Panc1 (cell line): ENCODE results near the gene THBS2. TPM values are rescaled to one million over a fixed set of nuclear protein-coding genes. Genes with fewer than 3 reads are reported as not detected.
"Not testable (repeated sequence)": the region's sequence is repeated elsewhere in the genome, so short reads cannot be mapped to it uniquely, and the experiment has no call there.

Experiments
- ATAC-seq: fragments of 200-7000 bp; cut with Tn5 transposase; 2 replicates; pipeline ENCODE4 v1.9.1; 2020; ENCODE audit warnings: mild to moderate bottlenecking, moderate library complexity
- BruUV-seq: library from RNA; stranded (reverse); fragments of 400-500 nt; replicated peaks from 2 replicates; lab custom pipeline; 2021; lab: Mats Ljungman, UMichigan
- CTCF ChIA-PET: fragments of 300-600 bp; sonication (Branson Sonifier 250); formaldehyde crosslinking; loops from one replicate; lab custom pipeline; 2022; ENCODE audit warnings: antibody characterized with exemption; lab: Charles Lee
- POLR2A ChIA-PET: fragments of 300-600 bp; sonication (Branson Sonifier 250); formaldehyde crosslinking; loops from one replicate; lab custom pipeline; 2022; ENCODE audit warnings: antibody characterized with exemption; lab: Charles Lee
- DNase-seq: peaks from one replicate; pipeline ENCODE4 v3.0.0-alpha.2; 2010; ENCODE audit warnings: low read depth, low spot score
- H3K27ac ChIP-seq: 2 replicates; pipeline ENCODE4 v1.5.1; 2011; ENCODE audit warnings: mild to moderate bottlenecking, low read length, inconsistent platforms
- H3K27me3 ChIP-seq: fragments of 200-500 bp; sonication (Bioruptor generic); 2 replicates; pipeline ENCODE4 v1.6.0; 2014; ENCODE audit warnings: low read length, inconsistent platforms; ENCODE audit not compliant: control insufficient read depth, insufficient read depth
- H3K36me3 ChIP-seq: fragments of 200-500 bp; sonication (Bioruptor generic); 2 replicates; pipeline ENCODE4 v1.5.1; 2014; ENCODE audit warnings: inconsistent platforms, mild to moderate bottlenecking, low read length, moderate library complexity; ENCODE audit not compliant: control insufficient read depth, insufficient read depth
- H3K4me1 ChIP-seq: 2 replicates; pipeline ENCODE4 v1.5.1; 2011; ENCODE audit warnings: inconsistent platforms, mild to moderate bottlenecking, low read length, moderate library complexity; ENCODE audit not compliant: control insufficient read depth, insufficient read depth
- H3K4me3 ChIP-seq, 2 experiments: 2 replicates each; pipeline ENCODE4 v1.5.1; 2011 to 2012; ENCODE audit warnings: low read depth in 2 of 2, low read length in 2 of 2, mild to moderate bottlenecking in 2 of 2, inconsistent platforms in 1 of 2, moderate library complexity in 1 of 2
- H3K9me3 ChIP-seq: fragments of 200-500 bp; sonication (Bioruptor generic); 2 replicates; pipeline ENCODE4 v1.5.1; 2014; ENCODE audit warnings: low read depth, mild to moderate bottlenecking, inconsistent platforms, low read length, moderate library complexity; ENCODE audit not compliant: control insufficient read depth, insufficient read depth
- CTCF ChIP-seq: fragments of 450-650 bp; IDR thresholded peaks from 2 replicates; pipeline ENCODE4 v1.5.1; 2017; ENCODE audit warnings: mild to moderate bottlenecking
- POLR2AphosphoS5 ChIP-seq: IDR thresholded peaks from 2 replicates; pipeline ENCODE4 v1.6.1; 2012; ENCODE audit warnings: mild to moderate bottlenecking, low read depth, low read length, moderate library complexity
- REST ChIP-seq, 2 experiments: IDR thresholded peaks; 2 replicates each; pipeline ENCODE4 v1.6.1; 2011 to 2012; ENCODE audit warnings: low read depth in 2 of 2, control low read depth in 1 of 2, low read length in 1 of 2, mild to moderate bottlenecking in 1 of 2, moderate library complexity in 1 of 2; ENCODE audit not compliant: insufficient read depth in 1 of 2
- SIN3A ChIP-seq: IDR thresholded peaks from 2 replicates; pipeline ENCODE4 v1.6.1; 2012; ENCODE audit warnings: low read depth, mild to moderate bottlenecking, low read length, moderate library complexity, borderline replicate concordance; ENCODE audit not compliant: insufficient read depth
- TCF7L2 ChIP-seq: IDR thresholded peaks from 2 replicates; pipeline ENCODE4 v1.6.1; 2011; ENCODE audit warnings: mild to moderate bottlenecking, low read depth, low read length, inconsistent platforms
- in situ Hi-C: cut with HindIII; loops from 2 replicates; pipeline ENCODE4 v1.10.0; 2016; ENCODE audit warnings: low sequenced_read_pairs, low pct_unique_long_range_greater_than_20kb
- intact Hi-C: fragments of 100-400 bp; cut with micrococcal nuclease; formaldehyde crosslinking; loops from one replicate; pipeline ENCODE4 v1.10.0; 2022; ENCODE audit not compliant: unreplicated experiment
- total RNA-seq: library from RNA; stranded (reverse); gene quantifications from one replicate; pipeline ENCODE4 v1.2.1, GENCODE V29; 2021; ENCODE audit not compliant: unreplicated experiment

THBS2 gene
- total RNA-seq, 1 experiment from 2014 or later: 0.05 TPM

GRCh38 chr6:169196279-169196678 is 57.4 kb downstream of the THBS2 start:
- POLR2A ChIA-PET, in situ Hi-C loops: not testable (repeated sequence)

GRCh38 chr6:169194737-169195136 is 58.9 kb downstream of the THBS2 start:
- no peak for ATAC-seq
- in situ Hi-C loops: no loop called here
- Histone ChIP-seq H3K4me3 (no peak overlapping the region), H3K27ac (no peak overlapping the region), H3K4me1 (no peaks in the 10 kb centered on the region), H3K27me3 (no peaks in the 10 kb centered on the region), H3K9me3 (no peaks in the 10 kb centered on the region), H3K36me3 (no peaks in the 10 kb centered on the region)
- no peak for TF ChIP-seq REST (IDR thresholded peaks at IDR 0.05; ENCODE audit: insufficient read depth in 1 of 2, low read depth in 2 of 2, low read length in 1 of 2)
- POLR2A ChIA-PET: interaction anchor here (0.6 kb wide), 1 partner anchor 18 kb away, joined by 17 read pairs; no protein-coding TSS in a partner anchor
- CTCF ChIA-PET: no interaction called here
- no TSS peak for BruUV-seq
- intact Hi-C loops: no loop called here
- no peak for DNase-seq

More at GRCh38 chr6:169196279-169196678, 57.4 kb downstream of the THBS2 start:
- H3K9me3 ChIP-seq, H3K27me3 ChIP-seq, intact Hi-C loops, BruUV-seq, DNase-seq, H3K27ac ChIP-seq, H3K4me1 ChIP-seq, CTCF ChIA-PET, H3K36me3 ChIP-seq, H3K4me3 ChIP-seq, ATAC-seq: not testable (repeated sequence)

GRCh38 chr6:169190970-169191369 is 62.7 kb downstream of the THBS2 start:
- intact Hi-C loops: no loop called here
- Histone ChIP-seq H3K4me3 (no peak overlapping the region), H3K4me1 (no peaks in the 10 kb centered on the region), H3K36me3 (no peaks in the 10 kb centered on the region), H3K27me3 (no peaks in the 10 kb centered on the region), H3K27ac (no peak overlapping the region), H3K9me3 (no peaks in the 10 kb centered on the region)
- CTCF ChIA-PET: no interaction called here
- POLR2A ChIA-PET: interaction anchor here (0.5 kb wide), 1 partner anchor 534 kb away, joined by 5 read pairs; no protein-coding TSS in a partner anchor
- DNase-seq: no peak
- in situ Hi-C loops: no loop called here
- TF ChIP-seq CTCF: no peak
- TF ChIP-seq REST (IDR thresholded peaks at IDR 0.05; ENCODE audit: insufficient read depth in 1 of 2, low read depth in 2 of 2, low read length in 1 of 2): no peak
- no peak for TF ChIP-seq TCF7L2
- no peak for TF ChIP-seq SIN3A
- no peak for TF ChIP-seq POLR2AphosphoS5
- no TSS peak for BruUV-seq
- ATAC-seq: no peak
